Activated naive CD4-positive, alpha-beta T cell treated with anti-CD3 and anti-CD28 coated beads, Interleukin-2, amount 10 ng/mL, durations not matched to agents 7 days and 5 days (primary cell): Measurements from ENCODE around the gene DTNB.
"Not testable (repeated sequence)": the region's sequence is repeated elsewhere in the genome, so short reads cannot be mapped to it uniquely, and the experiment has no call there.

Experiments used
- CTCF ChIA-PET: fragments of 350-600 bp; sonication (Branson Sonifier 250); formaldehyde crosslinking; loops from one replicate; lab custom pipeline; 2021; ENCODE audit warnings: antibody characterized with exemption; lab: Charles Lee
- DNase-seq: peaks from one replicate; pipeline ENCODE4 v3.0.0-alpha.2; 2020
- H3K27ac Mint-ChIP-seq: one replicate; pipeline ENCODE4 v1.8.0; 2021; ENCODE audit warnings: mild to moderate bottlenecking, moderate library complexity, mixed read lengths
- H3K27me3 Mint-ChIP-seq: one replicate; pipeline ENCODE4 v1.8.0; 2021; ENCODE audit warnings: mild to moderate bottlenecking, mixed read lengths
- H3K36me3 Mint-ChIP-seq: one replicate; pipeline ENCODE4 v1.8.0; 2021; ENCODE audit warnings: mixed read lengths
- H3K4me1 Mint-ChIP-seq: one replicate; pipeline ENCODE4 v1.8.0; 2021; ENCODE audit warnings: mixed read lengths
- H3K4me3 Mint-ChIP-seq: one replicate; pipeline ENCODE4 v1.8.0; 2021; ENCODE audit warnings: mild to moderate bottlenecking, moderate library complexity, mixed read lengths
- H3K9me3 Mint-ChIP-seq: one replicate; pipeline ENCODE4 v1.8.0; 2021; ENCODE audit warnings: mixed read lengths

Gene DTNB

DNA sequence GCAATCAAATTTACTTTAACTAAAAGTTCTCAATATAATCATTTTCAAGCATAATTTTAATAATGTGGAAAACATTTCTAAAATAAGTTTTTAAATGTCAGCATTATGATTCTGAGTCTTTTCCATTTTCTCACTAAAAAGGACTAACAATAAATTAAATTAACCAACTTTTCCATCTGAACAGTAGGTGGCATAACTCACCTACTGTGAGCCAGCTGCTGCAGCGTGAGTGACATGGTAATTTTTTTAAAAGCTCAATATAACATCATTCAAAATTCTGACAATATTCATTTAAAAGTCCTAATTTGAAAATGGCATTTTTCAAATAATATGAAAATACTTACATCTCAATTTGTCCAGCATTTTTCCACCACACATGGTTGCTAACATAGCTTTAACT lies 66.5 kb downstream of the DTNB start:
- H3K27ac Mint-ChIP-seq = no peak overlapping the region
- no peak overlapping the region for H3K4me3 Mint-ChIP-seq
- H3K9me3 Mint-ChIP-seq = no peaks in the 10 kb centered on the region
- no peak for DNase-seq
- no peaks in the 10 kb centered on the region for H3K27me3 Mint-ChIP-seq
- H3K4me1 Mint-ChIP-seq = peaks cover 7% of the 10 kb centered on the region
- CTCF ChIA-PET = interaction anchor here (0.6 to 5.7 kb wide), 26 partner anchors 9 to 540 kb away, joined by 3 to 64 read pairs (median 4); partner anchors contain the start of gene DTNB
- no peaks in the 10 kb centered on the region for H3K36me3 Mint-ChIP-seq

DNA sequence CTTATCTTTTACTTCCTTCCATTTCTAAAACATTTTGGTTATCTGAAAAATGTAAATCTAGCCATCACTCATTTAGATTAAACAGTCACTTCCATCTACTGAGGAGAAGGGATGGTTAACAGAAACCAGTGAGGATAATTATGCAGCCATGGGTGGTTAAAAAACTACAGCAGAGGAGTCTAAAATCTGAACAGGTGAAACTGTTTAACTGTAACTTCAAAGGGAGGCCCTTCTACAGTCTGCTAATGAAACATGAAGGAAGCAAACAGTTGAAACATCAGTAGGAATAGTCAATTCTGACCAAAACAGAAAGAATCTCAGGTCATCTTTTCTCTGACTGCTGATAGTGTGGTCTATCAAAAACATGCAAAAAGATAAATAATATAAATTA lies 71.0 kb downstream of the DTNB start:
- Mint-ChIP-seq H3K4me3 (no peak overlapping the region), H3K4me1 (peaks cover 15% of the 10 kb centered on the region), H3K36me3 (no peaks in the 10 kb centered on the region), H3K9me3 (no peaks in the 10 kb centered on the region), H3K27me3 (no peaks in the 10 kb centered on the region), H3K27ac (no peak overlapping the region)
- no peak for DNase-seq
- CTCF ChIA-PET = no interaction called here

DNA sequence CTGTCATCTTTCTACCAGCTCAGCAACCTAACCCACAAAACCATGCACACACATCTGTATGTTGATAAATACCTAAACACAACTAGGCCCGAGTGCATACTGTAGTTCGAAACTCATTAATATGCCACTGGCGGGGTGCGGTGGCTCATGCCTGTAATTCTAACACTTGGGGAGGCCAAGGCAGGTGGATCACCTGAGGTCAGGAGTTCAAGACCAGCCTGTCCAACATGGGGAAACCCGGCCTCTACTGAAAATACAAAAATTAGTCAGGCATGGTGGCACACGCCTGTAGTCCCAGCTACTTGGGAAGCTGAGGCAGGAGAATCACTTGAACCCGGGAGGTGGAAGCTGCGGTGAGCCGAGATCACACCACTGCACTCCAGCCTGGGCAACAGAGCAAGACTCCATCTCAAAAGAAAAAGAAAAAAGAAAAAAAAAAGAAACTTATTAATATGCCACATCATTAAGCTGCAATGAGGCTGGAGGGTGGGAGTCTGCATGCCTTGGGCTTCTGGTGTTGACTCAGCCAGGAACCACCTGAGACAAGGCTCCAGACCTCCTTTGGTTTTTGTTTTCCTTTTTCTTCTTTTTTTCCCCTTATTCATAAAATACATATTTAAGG lies 71.6 kb downstream of the DTNB start:
- H3K9me3 Mint-ChIP-seq, CTCF ChIA-PET, H3K36me3 Mint-ChIP-seq, H3K27ac Mint-ChIP-seq, H3K4me3 Mint-ChIP-seq, H3K27me3 Mint-ChIP-seq, DNase-seq: not testable (repeated sequence)
- H3K4me1 Mint-ChIP-seq = peaks cover 15% of the 10 kb centered on the region

DNA sequence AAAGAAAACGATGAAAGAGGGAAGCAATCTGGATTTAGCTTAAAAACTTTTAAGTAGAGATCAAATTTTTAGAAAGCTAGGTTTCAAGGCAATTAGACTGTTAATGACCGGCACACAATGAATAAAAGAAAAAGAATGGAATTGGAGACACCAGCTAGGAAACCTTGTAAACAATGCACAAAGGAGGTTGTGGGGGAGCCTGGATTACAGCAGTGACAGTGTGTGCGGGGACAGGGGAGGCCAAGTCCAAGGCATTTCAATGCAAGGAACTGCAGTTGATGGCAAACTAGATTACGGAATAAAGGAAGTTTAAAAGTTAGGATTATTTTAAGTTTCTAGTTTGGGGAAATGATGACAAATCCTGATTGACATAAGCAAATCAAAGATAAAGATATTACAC lies 74.5 kb downstream of the DTNB start:
- CTCF ChIA-PET = interaction anchor here (1.4 to 2.6 kb wide), 2 partner anchors 8 to 10 kb away, joined by 3 to 8 read pairs; no protein-coding TSS in a partner anchor
- Mint-ChIP-seq H3K9me3 (no peaks in the 10 kb centered on the region), H3K27ac (no peak overlapping the region), H3K4me3 (no peak overlapping the region), H3K4me1 (peaks cover 15% of the 10 kb centered on the region), H3K36me3 (peaks cover 3% of the 10 kb centered on the region), H3K27me3 (no peaks in the 10 kb centered on the region)
- no peak for DNase-seq

DNA sequence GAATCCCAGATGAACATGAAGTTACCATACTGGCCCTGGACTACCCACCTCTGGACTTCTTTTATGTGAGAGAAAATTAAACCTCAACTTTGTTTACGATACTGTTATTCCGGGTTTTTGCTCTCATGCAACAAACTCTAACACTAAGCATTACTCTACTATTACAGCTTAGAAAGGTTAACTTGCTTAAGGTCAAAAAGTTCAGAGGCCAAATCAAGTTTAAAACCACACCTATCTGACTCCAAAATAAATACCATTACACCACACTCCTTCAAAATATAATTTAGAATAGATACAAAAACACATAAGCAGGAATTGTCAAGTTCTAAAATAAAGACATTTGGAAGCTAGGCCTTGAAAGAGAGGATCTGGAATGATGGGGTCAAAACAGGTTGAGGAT lies 75.0 kb downstream of the DTNB start:
- no peak for DNase-seq
- CTCF ChIA-PET = interaction anchor here (2.6 kb wide), 1 partner anchor 10 kb away, joined by 8 read pairs; no protein-coding TSS in a partner anchor
- H3K36me3 Mint-ChIP-seq = peaks cover 3% of the 10 kb centered on the region
- H3K27ac Mint-ChIP-seq = no peak overlapping the region
- no peak overlapping the region for H3K4me3 Mint-ChIP-seq
- no peaks in the 10 kb centered on the region for H3K9me3 Mint-ChIP-seq
- H3K27me3 Mint-ChIP-seq = no peaks in the 10 kb centered on the region
- peaks cover 14% of the 10 kb centered on the region for H3K4me1 Mint-ChIP-seq

DNA sequence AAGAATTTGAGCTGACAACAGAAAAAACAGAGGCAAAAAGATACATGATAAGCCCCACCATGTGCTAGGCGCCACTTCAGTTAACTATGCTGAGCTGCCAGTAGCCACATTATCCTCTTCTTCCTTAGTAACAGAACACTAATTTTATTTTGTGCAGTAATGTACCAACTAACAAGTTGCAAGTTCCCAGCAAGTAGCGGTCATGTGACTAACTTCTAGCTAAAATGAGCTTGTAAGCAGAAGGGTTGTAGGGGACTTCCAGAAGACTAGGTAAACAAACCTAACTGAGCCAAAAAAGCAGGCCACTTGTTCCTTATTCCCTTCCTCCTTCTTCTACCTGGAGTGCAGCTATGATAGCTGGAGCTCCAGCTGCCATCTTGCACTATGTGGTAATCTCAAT lies 75.5 kb downstream of the DTNB start:
- Mint-ChIP-seq H3K4me3 (no peak overlapping the region), H3K36me3 (peaks cover 3% of the 10 kb centered on the region), H3K4me1 (peaks cover 12% of the 10 kb centered on the region), H3K27me3 (no peaks in the 10 kb centered on the region), H3K27ac (no peak overlapping the region), H3K9me3 (no peaks in the 10 kb centered on the region)
- CTCF ChIA-PET = interaction anchor here (2.6 kb wide), 1 partner anchor 11 kb away, joined by 8 read pairs; no protein-coding TSS in a partner anchor
- no peak for DNase-seq

DNA sequence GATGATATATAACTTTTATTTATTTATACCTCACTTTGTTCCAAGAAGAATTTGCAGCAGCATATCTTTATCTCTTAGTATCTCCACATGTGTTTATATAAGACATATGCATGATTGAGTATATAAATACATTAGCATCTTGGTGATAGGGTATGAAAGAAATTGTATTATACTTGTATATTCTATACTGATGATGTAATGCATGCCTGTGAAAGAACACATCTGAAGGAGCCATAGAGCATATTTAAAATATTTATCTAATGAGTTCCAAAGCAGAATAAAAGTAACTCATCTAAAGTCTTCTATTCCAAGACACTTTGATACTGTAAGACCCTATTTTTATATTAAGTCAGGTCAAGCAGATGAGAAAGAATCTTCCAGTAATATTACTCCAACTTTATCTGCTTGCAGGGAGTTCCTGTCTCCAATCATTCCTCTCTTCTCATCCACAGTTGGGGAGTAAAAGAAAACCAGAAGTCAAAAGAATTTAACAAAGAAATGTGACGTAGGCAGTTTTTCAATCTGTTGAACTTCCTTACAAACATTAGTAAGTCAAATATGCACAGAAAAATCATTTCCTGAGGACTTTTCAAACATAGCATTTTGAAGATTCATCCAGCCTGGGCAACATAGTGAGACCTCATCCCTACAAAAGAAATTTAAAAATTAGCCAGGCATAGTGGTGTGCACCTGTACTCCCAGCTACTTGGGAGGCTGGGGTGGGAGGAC lies 76.7 kb downstream of the DTNB start:
- no peak for DNase-seq
- H3K27ac Mint-ChIP-seq = no peak overlapping the region
- no peaks in the 10 kb centered on the region for H3K27me3 Mint-ChIP-seq
- CTCF ChIA-PET = no interaction called here
- no peak overlapping the region for H3K4me3 Mint-ChIP-seq
- H3K9me3 Mint-ChIP-seq = no peaks in the 10 kb centered on the region
- H3K36me3 Mint-ChIP-seq = peaks cover 4% of the 10 kb centered on the region
- peaks cover 18% of the 10 kb centered on the region for H3K4me1 Mint-ChIP-seq

DNA sequence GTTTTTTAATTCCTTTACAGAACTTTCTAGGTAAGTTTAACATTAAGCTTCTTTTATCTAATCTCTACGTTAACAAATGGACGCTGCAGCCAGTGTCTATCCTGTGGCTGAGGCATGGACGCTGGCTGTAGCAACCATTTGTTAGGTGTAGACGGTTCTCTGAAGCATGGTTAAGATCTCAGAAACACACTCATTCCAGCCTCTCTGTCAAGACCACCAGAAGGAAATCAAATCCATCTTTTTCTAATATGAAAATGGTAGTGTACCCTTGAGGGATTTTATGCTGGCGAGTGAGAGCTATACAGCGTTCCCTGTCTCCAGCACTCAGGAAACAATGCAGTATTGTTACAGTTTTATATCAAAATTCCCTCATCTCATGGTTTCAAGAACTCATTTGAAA lies 78.0 kb downstream of the DTNB start:
- CTCF ChIA-PET = interaction anchor here (0.8 to 1.5 kb wide), 2 partner anchors 11 to 104 kb away, joined by 3 read pairs; no protein-coding TSS in a partner anchor
- no peak for DNase-seq
- no peak overlapping the region for H3K4me3 Mint-ChIP-seq
- peaks cover 4% of the 10 kb centered on the region for H3K36me3 Mint-ChIP-seq
- H3K27me3 Mint-ChIP-seq = no peaks in the 10 kb centered on the region
- H3K9me3 Mint-ChIP-seq = no peaks in the 10 kb centered on the region
- peaks cover 18% of the 10 kb centered on the region for H3K4me1 Mint-ChIP-seq
- H3K27ac Mint-ChIP-seq = no peak overlapping the region

DNA sequence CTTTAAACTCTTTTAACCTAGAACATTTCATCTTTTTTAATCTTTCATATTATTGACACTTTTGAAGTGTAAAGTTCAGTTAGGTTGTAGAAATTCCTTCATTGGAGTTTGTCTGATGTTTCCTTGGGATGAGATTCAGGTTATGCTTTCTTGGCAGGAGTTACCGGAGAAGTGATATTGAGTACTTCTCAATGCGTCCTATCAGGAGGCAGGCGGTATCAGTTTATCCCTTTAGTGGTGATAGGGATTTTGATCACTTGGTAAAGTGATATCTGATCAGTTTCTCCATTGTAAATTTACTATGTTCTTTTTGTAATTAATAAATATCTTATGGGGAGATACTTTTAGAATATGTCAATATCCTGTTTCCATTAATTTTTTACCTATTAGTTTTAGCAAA lies 78.4 kb downstream of the DTNB start:
- H3K27ac Mint-ChIP-seq = no peak overlapping the region
- CTCF ChIA-PET = interaction anchor here (1.5 kb wide), 1 partner anchor 12 kb away, joined by 3 read pairs; no protein-coding TSS in a partner anchor

DNA sequence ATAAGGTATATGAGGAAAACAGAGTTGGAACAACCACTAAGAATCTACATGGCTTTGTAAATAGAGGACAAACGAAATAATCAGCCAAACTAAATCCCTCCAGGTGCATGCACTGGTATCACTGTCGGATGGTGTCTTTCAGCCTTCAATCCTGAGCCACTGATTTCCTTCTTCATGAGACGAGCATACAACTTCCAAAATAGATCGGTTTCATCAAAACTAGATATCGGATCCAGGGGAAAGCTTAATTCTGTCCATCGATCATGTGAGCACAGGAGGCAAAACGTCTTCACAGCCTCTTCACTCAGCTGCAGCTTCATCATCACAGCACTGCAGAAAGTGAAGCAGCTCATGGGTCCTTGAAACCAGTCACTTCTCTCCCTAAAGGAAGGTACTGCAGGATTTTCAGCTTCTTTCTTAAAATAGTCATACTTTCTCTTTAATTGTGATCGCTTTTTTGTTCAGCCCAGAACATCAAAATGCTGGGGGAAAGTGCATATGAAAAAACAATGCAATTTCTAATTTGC lies 80.5 kb downstream of the DTNB start:
- Mint-ChIP-seq H3K36me3 (peaks cover 7% of the 10 kb centered on the region), H3K4me3 (no peak overlapping the region), H3K27ac (no peak overlapping the region), H3K9me3 (no peaks in the 10 kb centered on the region), H3K27me3 (no peaks in the 10 kb centered on the region), H3K4me1 (peaks cover 21% of the 10 kb centered on the region)
- CTCF ChIA-PET = interaction anchor here (0.6 to 1.7 kb wide), 5 partner anchors 15 to 908 kb away, joined by 3 to 9 read pairs (median 3); no protein-coding TSS in a partner anchor
- DNase-seq = no peak

More for the DNA sequence above, 78.4 kb downstream of the DTNB start:
- H3K9me3 Mint-ChIP-seq = no peaks in the 10 kb centered on the region
- no peaks in the 10 kb centered on the region for H3K27me3 Mint-ChIP-seq
- no peak overlapping the region for H3K4me3 Mint-ChIP-seq
- no peak for DNase-seq
- peaks cover 7% of the 10 kb centered on the region for H3K36me3 Mint-ChIP-seq
- peaks cover 18% of the 10 kb centered on the region for H3K4me1 Mint-ChIP-seq

DNA sequence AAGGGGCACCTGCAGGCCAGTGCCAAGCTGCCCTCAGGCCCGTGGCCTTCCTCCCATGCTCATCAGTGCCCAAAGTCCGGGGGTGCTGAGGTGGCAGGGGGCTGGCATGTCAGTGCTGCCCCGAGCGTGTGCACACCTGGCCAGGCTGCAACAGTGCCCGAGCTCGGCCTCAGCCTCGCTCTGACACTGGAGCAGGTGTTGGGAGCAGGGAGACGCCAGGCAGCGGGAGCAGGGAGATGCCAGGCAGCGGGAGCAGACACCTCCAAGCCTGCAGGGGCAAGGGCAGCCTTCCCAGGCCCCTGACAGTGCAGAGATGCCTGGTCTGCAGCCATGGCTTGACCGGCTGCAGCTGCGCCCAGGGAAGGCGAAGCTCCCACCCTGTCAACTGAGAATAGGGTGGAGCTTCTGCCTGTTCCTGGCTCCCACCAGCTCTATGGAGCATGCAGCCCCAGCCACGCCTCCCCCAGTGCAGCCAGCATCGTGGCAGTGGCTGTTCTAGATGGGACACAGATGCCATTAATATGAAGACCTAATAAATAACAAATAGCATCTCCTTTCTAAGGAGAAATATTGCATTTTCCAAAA lies 82.4 kb downstream of the DTNB start:
- no peak for DNase-seq
- H3K27me3 Mint-ChIP-seq = no peaks in the 10 kb centered on the region
- CTCF ChIA-PET = interaction anchor here (1.0 to 2.0 kb wide), 3 partner anchors 8 to 109 kb away, joined by 3 to 6 read pairs (median 5); no protein-coding TSS in a partner anchor
- no peaks in the 10 kb centered on the region for H3K9me3 Mint-ChIP-seq
- peak overlapping the region; percentile 24 for H3K27ac Mint-ChIP-seq
- peaks cover 27% of the 10 kb centered on the region for H3K4me1 Mint-ChIP-seq
- peaks cover 7% of the 10 kb centered on the region for H3K36me3 Mint-ChIP-seq
- H3K4me3 Mint-ChIP-seq = no peak overlapping the region

DNA sequence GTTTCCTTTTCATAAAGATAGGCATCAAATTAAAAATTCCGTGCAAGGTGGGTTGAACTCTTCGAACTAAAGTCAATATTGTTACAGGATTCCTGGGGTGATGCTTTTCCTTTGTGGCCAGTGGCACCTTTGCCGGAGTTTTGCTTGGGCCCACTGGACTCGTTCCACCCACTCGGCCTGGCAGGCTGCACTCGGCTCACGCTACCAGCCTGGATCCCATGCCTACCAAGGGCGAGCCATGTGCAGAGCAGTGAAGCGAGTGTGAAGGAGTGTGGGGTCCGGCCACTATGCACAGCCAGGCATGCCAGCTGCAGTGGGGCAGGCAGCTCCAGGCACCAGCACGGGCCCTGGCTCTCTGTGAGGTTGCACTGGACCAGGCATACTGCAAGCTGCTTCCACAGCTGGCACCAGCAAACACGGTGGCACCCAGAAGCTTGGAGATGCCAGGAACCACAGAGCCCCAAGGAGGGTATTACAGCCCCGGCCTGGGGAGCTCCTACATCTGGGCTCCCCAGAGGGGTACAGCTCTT lies 83.6 kb downstream of the DTNB start:
- H3K9me3 Mint-ChIP-seq = no peaks in the 10 kb centered on the region
- H3K27me3 Mint-ChIP-seq = no peaks in the 10 kb centered on the region
- CTCF ChIA-PET = interaction anchor here (1.0 to 2.0 kb wide), 2 partner anchors 10 to 17 kb away, joined by 3 to 6 read pairs; no protein-coding TSS in a partner anchor
- no peak for DNase-seq
- H3K4me1 Mint-ChIP-seq = peaks cover 27% of the 10 kb centered on the region
- no peak overlapping the region for H3K4me3 Mint-ChIP-seq
- peaks cover 4% of the 10 kb centered on the region for H3K36me3 Mint-ChIP-seq
- H3K27ac Mint-ChIP-seq = no peak overlapping the region

DNA sequence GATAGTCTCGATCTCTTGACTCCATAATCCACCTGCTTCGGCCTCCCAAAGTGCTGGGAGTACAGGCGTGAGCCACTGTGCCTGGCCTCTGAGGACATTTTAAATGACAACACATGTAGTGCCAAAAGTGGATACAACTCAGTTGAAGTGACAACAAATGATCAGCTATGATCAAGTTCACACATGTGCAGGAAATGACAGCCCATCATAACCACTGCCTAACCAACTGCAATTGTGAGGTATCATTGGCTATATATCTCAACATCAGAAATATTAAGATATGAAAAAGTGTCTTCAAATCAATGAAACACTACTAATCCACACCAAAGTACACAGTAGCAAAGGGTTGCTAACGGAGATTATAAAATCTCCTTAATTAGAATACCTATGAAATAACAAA lies 84.8 kb downstream of the DTNB start:
- Mint-ChIP-seq H3K36me3 (peaks cover 4% of the 10 kb centered on the region), H3K27me3 (no peaks in the 10 kb centered on the region), H3K4me3 (no peak overlapping the region), H3K9me3 (no peaks in the 10 kb centered on the region), H3K27ac (no peak overlapping the region), H3K4me1 (peaks cover 27% of the 10 kb centered on the region)
- CTCF ChIA-PET = no interaction called here
- DNase-seq = no peak

DNA sequence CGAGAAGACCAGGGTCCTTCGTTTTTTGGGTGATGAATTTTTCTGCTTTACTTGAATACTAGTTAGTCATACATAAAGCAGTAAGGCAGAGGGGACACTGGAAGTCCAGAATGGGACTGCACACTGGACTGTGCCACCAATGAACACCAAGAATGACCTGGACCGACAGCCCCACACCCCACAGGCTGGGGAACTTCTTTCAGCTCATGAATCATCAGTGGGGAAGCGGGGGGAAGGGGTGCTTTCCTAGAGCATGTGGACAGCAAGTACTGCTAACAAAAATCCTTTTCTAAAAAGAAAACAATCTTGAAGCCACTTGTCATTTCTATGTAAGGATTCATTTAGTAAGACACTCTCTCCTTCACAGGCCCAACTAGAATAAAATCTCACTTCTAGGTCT lies 86.0 kb downstream of the DTNB start:
- Mint-ChIP-seq H3K9me3 (no peaks in the 10 kb centered on the region), H3K36me3 (peaks cover 2% of the 10 kb centered on the region), H3K27me3 (no peaks in the 10 kb centered on the region), H3K4me3 (no peak overlapping the region), H3K4me1 (peaks cover 23% of the 10 kb centered on the region), H3K27ac (no peak overlapping the region)
- no peak for DNase-seq
- CTCF ChIA-PET = interaction anchor here (0.6 kb wide), 1 partner anchor 73 kb away, joined by 3 read pairs; no protein-coding TSS in a partner anchor
